ENCODE data around the gene MARCHF2. TPM values are rescaled to one million over a fixed set of nuclear protein-coding genes. Genes with fewer than 3 reads are reported as not detected.

The MARCHF2 gene
- total and polyA plus RNA-seq, 12 donors = 49.2 to 104 (median 84.5) TPM

GRCh38 chr19:8455018-8455417 lies 41.9 kb downstream of the MARCHF2 start:
- Histone ChIP-seq H3K36me3 (peaks cover 0 to 84% (median 9%) of the 10 kb centered on the region in 9 donors), H3K4me1 (peaks cover 41 to 100% (median 89%) of the 10 kb centered on the region in 9 donors), H3K27ac (no peak overlapping the region), H3K4me3 (no peak overlapping the region), H3K27me3 (no peaks in the 10 kb centered on the region), H3K9me3 (no peaks in the 10 kb centered on the region)
- intact Hi-C loops (cut with DNase I) = loop anchor here in 1 of 10 donors (5.0 kb wide), 1 partner anchor 58 kb away; no protein-coding TSS in a partner anchor
- no peak for DNase-seq
- no peak for ATAC-seq
- WGBS, 2 donors = 75 to 76% methylated on average over 5 of the region's 5 CpGs
- TF ChIP-seq CTCF (IDR thresholded peaks at IDR 0.05) = no peak

GRCh38 chr19:8456064-8456463 lies 43.0 kb downstream of the MARCHF2 start:
- TF ChIP-seq CTCF (IDR thresholded peaks at IDR 0.05) = peak in 8 of 9 donors; percentile 7 to 38 (median 30)
- H3K9me3 ChIP-seq = no peaks in the 10 kb centered on the region
- H3K27ac ChIP-seq = peak overlapping the region in 1 of 10 donors; percentile 42
- no peak overlapping the region for H3K4me3 ChIP-seq
- H3K4me1 ChIP-seq = peaks cover 42 to 100% (median 94%) of the 10 kb centered on the region in 9 donors
- peak in 5 of 8 donors; percentile 32 to 70 (median 61) for ATAC-seq
- H3K27me3 ChIP-seq = no peaks in the 10 kb centered on the region
- no peak for DNase-seq
- H3K36me3 ChIP-seq = peaks cover 0 to 88% (median 9%) of the 10 kb centered on the region in 9 donors
- intact Hi-C loops (cut with DNase I) = loop anchor here in 1 of 10 donors (5.0 kb wide), 1 partner anchor 59 kb away; no protein-coding TSS in a partner anchor
- WGBS, 2 donors = 36 to 37% methylated on average over 7 of the region's 7 CpGs

GRCh38 chr19:8457209-8457608 lies 44.1 kb downstream of the MARCHF2 start:
- Histone ChIP-seq H3K36me3 (peaks cover 0 to 87% (median 3%) of the 10 kb centered on the region in 9 donors), H3K4me3 (no peak overlapping the region), H3K27me3 (no peaks in the 10 kb centered on the region), H3K27ac (peak overlapping the region in 1 of 10 donors; percentile 71), H3K9me3 (no peaks in the 10 kb centered on the region), H3K4me1 (peaks cover 40 to 100% (median 93%) of the 10 kb centered on the region in 9 donors)
- peak in 1 of 9 donors; percentile 20 for TF ChIP-seq CTCF (IDR thresholded peaks at IDR 0.05)
- WGBS, 2 donors = 67 to 70% methylated on average over 3 of the region's 3 CpGs
- intact Hi-C loops (cut with DNase I) = loop anchor here in 1 of 10 donors (5.0 kb wide), 1 partner anchor 60 kb away; no protein-coding TSS in a partner anchor
- DNase-seq (no peak), ATAC-seq (no peak)

- no peak for TF ChIP-seq CTCF (IDR thresholded peaks at IDR 0.05)
- no peak for ATAC-seq
- Histone ChIP-seq H3K9me3 (no peaks in the 10 kb centered on the region), H3K27me3 (no peaks in the 10 kb centered on the region), H3K4me3 (no peak overlapping the region), H3K27ac (peak overlapping the region in 1 of 10 donors; percentile 71), H3K4me1 (peaks cover 39 to 100% (median 93%) of the 10 kb centered on the region in 9 donors), H3K36me3 (peaks cover 0 to 87% (median 0%) of the 10 kb centered on the region in 9 donors)
- 20 to 32% methylated on average over 1 of the region's 1 CpG for WGBS, 2 donors
- no peak for DNase-seq
- intact Hi-C loops (cut with DNase I) = loop anchor here in 1 of 10 donors (5.0 kb wide), 1 partner anchor 61 kb away; no protein-coding TSS in a partner anchor
These were observed 44.7 kb downstream of the MARCHF2 start for GRCh38 chr19:8457827-8458226.

All from heart right ventricle (tissue), 16 donors.